Measurements from ENCODE around the gene HCCS.

The HCCS gene

DNA sequence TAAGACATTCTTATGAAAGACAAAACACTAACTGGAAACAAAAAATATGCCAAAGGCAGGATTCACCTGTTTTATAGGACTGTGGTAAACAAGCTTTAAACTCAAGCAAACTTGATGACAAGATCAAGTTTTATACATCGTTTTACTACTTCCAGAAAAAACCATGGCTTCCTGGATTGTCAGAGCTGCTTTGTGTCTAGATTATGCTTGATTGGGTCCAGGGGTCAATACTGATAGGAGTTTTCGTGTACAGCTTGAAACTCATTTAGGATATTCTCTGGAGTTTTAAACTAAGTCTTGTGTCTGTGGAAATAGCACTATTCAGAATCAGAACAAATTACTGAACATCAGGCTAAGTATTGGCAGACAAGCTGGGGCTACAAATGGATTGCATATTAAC lies 13.0 kb downstream of the HCCS start:
- no peak for DNase-seq (ENCODE audit: low read depth, low spot score)
- Histone ChIP-seq H3K27me3 (ENCODE audit: insufficient read depth, insufficient read length) (no peaks in the 10 kb centered on the region), H3K4me3 (ENCODE audit: insufficient read length, low read depth) (no peak overlapping the region), H3K9me3 (ENCODE audit: insufficient read depth, low read length) (no peaks in the 10 kb centered on the region), H3K36me3 (ENCODE audit: insufficient read depth, insufficient read length, low read length) (peaks cover 38% of the 10 kb centered on the region), H3K4me1 (ENCODE audit: insufficient read depth, insufficient read length) (no peaks in the 10 kb centered on the region), H3K9ac (ENCODE audit: insufficient read length, low read depth) (no peak overlapping the region)
- TF ChIP-seq ZNF274 (IDR thresholded peaks at IDR 0.05; ENCODE audit: low read depth, low read length) (no peak), SUZ12 (IDR thresholded peaks at IDR 0.05; ENCODE audit: extremely low read depth, insufficient read depth, insufficient read length) (no peak), YY1 (IDR thresholded peaks at IDR 0.05; ENCODE audit: insufficient read depth, insufficient read length) (no peak)

- no peak for TF ChIP-seq ZNF274 (IDR thresholded peaks at IDR 0.05; ENCODE audit: low read depth, low read length)
- no peak for TF ChIP-seq YY1 (IDR thresholded peaks at IDR 0.05; ENCODE audit: insufficient read depth, insufficient read length)
- no peak for TF ChIP-seq SUZ12 (IDR thresholded peaks at IDR 0.05; ENCODE audit: extremely low read depth, insufficient read depth, insufficient read length)
- no peak for DNase-seq (ENCODE audit: low read depth, low spot score)
Measured at GRCh38 chrX:11125060-11125459, 13.9 kb downstream of the HCCS start.

DNA sequence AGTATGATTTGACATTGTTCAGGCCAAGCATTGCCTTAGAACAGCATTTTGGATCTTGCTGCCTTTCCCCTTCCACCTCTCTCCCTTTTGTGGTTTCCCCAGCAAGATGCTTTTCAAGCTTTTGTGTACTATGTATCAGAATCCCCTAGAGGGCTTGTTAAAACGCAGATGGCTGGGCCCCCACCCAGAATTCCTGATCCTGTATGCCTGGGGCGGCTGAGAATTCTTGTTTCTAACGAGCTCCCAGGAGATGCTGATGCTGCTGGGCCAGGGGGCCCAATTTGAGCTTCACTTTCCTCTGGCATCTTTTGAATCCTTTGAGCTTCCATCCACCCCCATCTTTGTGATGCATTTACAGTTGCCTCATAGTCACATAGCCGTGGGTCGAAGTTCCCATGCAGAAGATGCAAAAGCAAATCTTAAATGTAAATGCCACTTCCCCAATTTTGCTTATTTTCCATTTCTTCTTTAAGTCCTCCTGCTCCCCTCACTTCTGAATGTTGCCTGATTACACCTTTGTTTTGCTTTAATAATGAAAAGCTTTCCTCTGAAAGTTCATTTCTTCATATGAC lies 18.5 kb downstream of the HCCS start:
- no peak for TF ChIP-seq ZNF274 (IDR thresholded peaks at IDR 0.05; ENCODE audit: low read depth, low read length)
- no peak for TF ChIP-seq SUZ12 (IDR thresholded peaks at IDR 0.05; ENCODE audit: extremely low read depth, insufficient read depth, insufficient read length)
- no peak for TF ChIP-seq YY1 (IDR thresholded peaks at IDR 0.05; ENCODE audit: insufficient read depth, insufficient read length)
- no peak overlapping the region for H3K4me3 ChIP-seq (ENCODE audit: insufficient read length, low read depth)
- H3K27me3 ChIP-seq (ENCODE audit: insufficient read depth, insufficient read length) = no peaks in the 10 kb centered on the region

More at GRCh38 chrX:11125060-11125459, 13.9 kb downstream of the HCCS start:
- H3K36me3 ChIP-seq (ENCODE audit: insufficient read depth, insufficient read length, low read length) = peaks cover 28% of the 10 kb centered on the region
- H3K27me3 ChIP-seq (ENCODE audit: insufficient read depth, insufficient read length) = no peaks in the 10 kb centered on the region
- H3K9me3 ChIP-seq (ENCODE audit: insufficient read depth, low read length) = no peaks in the 10 kb centered on the region
- H3K9ac ChIP-seq (ENCODE audit: insufficient read length, low read depth) = no peak overlapping the region
- H3K4me3 ChIP-seq (ENCODE audit: insufficient read length, low read depth) = no peak overlapping the region
- no peaks in the 10 kb centered on the region for H3K4me1 ChIP-seq (ENCODE audit: insufficient read depth, insufficient read length)

DNA sequence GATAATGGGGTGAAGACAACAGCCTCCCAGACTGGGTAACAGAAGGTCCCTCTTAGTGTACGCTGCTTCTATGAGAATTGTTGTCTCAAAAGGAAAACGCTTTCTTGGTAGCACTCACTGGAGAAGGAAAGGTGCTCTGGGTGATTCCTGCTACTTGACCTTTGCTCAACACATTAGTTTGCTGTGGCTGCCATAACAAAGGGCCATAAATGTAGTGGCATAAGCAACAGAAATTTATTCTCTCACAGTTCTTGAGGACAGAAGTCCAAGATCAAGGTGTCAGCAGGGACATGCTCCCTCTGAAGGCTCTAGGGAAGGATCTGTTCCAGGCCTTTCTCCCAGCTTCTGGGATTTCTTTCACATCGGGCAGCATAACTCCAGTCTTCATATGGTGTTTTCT lies 19.0 kb downstream of the HCCS start:
- no peak overlapping the region for H3K4me3 ChIP-seq (ENCODE audit: insufficient read length, low read depth)
- no peaks in the 10 kb centered on the region for H3K36me3 ChIP-seq (ENCODE audit: insufficient read depth, insufficient read length, low read length)
- no peak for TF ChIP-seq ZNF274 (IDR thresholded peaks at IDR 0.05; ENCODE audit: low read depth, low read length)
- H3K27me3 ChIP-seq (ENCODE audit: insufficient read depth, insufficient read length) = no peaks in the 10 kb centered on the region
- no peaks in the 10 kb centered on the region for H3K9me3 ChIP-seq (ENCODE audit: insufficient read depth, low read length)
- H3K4me1 ChIP-seq (ENCODE audit: insufficient read depth, insufficient read length) = no peaks in the 10 kb centered on the region
- no peak overlapping the region for H3K9ac ChIP-seq (ENCODE audit: insufficient read length, low read depth)
- DNase-seq (ENCODE audit: low read depth, low spot score) = no peak

More for the DNA sequence above, 18.5 kb downstream of the HCCS start:
- H3K4me1 ChIP-seq (ENCODE audit: insufficient read depth, insufficient read length) = no peaks in the 10 kb centered on the region
- H3K9ac ChIP-seq (ENCODE audit: insufficient read length, low read depth) = no peak overlapping the region
- no peaks in the 10 kb centered on the region for H3K9me3 ChIP-seq (ENCODE audit: insufficient read depth, low read length)
- peak; percentile 36 for DNase-seq (ENCODE audit: low read depth, low spot score)
- no peaks in the 10 kb centered on the region for H3K36me3 ChIP-seq (ENCODE audit: insufficient read depth, insufficient read length, low read length)

DNA sequence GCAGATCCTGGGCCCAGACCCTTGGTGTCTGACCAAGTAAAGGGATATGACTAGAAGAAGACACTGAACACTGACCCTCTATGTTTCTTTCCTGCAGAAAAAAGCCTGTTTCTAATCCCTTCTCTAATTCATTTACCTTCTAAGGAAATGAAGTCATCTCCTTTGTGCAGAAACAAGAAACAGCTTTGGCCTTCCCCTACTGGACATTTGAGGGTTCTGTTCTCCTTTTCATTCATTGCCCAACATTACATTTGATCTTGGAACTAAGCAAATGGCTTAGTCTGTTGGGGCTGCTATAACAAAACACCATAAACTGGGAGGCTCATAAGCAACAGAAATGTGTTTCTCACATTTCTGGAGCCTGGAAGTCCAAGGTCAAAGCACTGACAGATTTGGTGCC lies 20.0 kb downstream of the HCCS start:
- Histone ChIP-seq H3K9me3 (ENCODE audit: insufficient read depth, low read length) (no peaks in the 10 kb centered on the region), H3K36me3 (ENCODE audit: insufficient read depth, insufficient read length, low read length) (no peaks in the 10 kb centered on the region), H3K4me3 (ENCODE audit: insufficient read length, low read depth) (no peak overlapping the region), H3K9ac (ENCODE audit: insufficient read length, low read depth) (no peak overlapping the region), H3K27me3 (ENCODE audit: insufficient read depth, insufficient read length) (no peaks in the 10 kb centered on the region), H3K4me1 (ENCODE audit: insufficient read depth, insufficient read length) (no peaks in the 10 kb centered on the region)
- DNase-seq (ENCODE audit: low read depth, low spot score) = no peak
- TF ChIP-seq ZNF274 (IDR thresholded peaks at IDR 0.05; ENCODE audit: low read depth, low read length) = no peak
- no peak for TF ChIP-seq SUZ12 (IDR thresholded peaks at IDR 0.05; ENCODE audit: extremely low read depth, insufficient read depth, insufficient read length)
- TF ChIP-seq YY1 (IDR thresholded peaks at IDR 0.05; ENCODE audit: insufficient read depth, insufficient read length) = no peak

DNA sequence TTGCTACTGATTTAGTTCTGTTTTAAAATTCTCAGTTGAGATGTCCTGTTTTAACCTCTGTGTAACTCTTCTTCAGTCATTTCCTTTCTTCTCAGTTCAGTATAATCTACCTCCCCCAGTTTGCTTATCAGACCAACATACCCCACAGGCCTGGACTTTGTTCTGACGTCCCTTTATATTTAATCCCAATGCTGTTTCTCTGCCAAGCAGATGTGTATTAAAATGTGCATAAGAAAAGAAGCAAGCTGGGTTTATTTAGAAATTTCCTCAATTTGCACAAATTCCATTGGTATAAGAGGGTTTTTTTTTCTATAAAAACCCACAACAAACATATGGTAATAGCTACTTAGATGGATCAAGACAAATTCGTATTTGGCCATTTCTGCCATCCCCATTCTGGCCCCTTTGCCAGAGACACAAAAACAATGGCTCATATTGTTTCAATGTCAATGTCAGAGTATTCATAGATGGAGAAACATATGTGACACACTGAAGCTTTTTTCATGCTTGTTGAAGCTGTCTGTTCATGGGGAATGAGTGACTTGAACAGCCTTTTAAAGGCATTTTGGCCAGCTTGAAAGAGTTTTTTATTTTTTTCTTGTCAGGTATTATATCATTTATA lies 24.5 kb downstream of the HCCS start:
- Histone ChIP-seq H3K27me3 (ENCODE audit: insufficient read depth, insufficient read length) (no peaks in the 10 kb centered on the region), H3K36me3 (ENCODE audit: insufficient read depth, insufficient read length, low read length) (no peaks in the 10 kb centered on the region), H3K9ac (ENCODE audit: insufficient read length, low read depth) (no peak overlapping the region), H3K4me3 (ENCODE audit: insufficient read length, low read depth) (no peak overlapping the region), H3K4me1 (ENCODE audit: insufficient read depth, insufficient read length) (peaks cover 2% of the 10 kb centered on the region), H3K9me3 (ENCODE audit: insufficient read depth, low read length) (no peaks in the 10 kb centered on the region)
- TF ChIP-seq ZNF274 (IDR thresholded peaks at IDR 0.05; ENCODE audit: low read depth, low read length) (no peak), YY1 (IDR thresholded peaks at IDR 0.05; ENCODE audit: insufficient read depth, insufficient read length) (no peak), SUZ12 (IDR thresholded peaks at IDR 0.05; ENCODE audit: extremely low read depth, insufficient read depth, insufficient read length) (no peak)
- no peak for DNase-seq (ENCODE audit: low read depth, low spot score)

- H3K4me1 ChIP-seq (ENCODE audit: insufficient read depth, insufficient read length) = peaks cover 2% of the 10 kb centered on the region
- DNase-seq (ENCODE audit: low read depth, low spot score) = no peak
- no peak overlapping the region for H3K9ac ChIP-seq (ENCODE audit: insufficient read length, low read depth)
- H3K27me3 ChIP-seq (ENCODE audit: insufficient read depth, insufficient read length) = no peaks in the 10 kb centered on the region
- no peaks in the 10 kb centered on the region for H3K9me3 ChIP-seq (ENCODE audit: insufficient read depth, low read length)
- no peak for TF ChIP-seq YY1 (IDR thresholded peaks at IDR 0.05; ENCODE audit: insufficient read depth, insufficient read length)
- no peak for TF ChIP-seq ZNF274 (IDR thresholded peaks at IDR 0.05; ENCODE audit: low read depth, low read length)
- no peak for TF ChIP-seq SUZ12 (IDR thresholded peaks at IDR 0.05; ENCODE audit: extremely low read depth, insufficient read depth, insufficient read length)
- no peak overlapping the region for H3K4me3 ChIP-seq (ENCODE audit: insufficient read length, low read depth)
- H3K36me3 ChIP-seq (ENCODE audit: insufficient read depth, insufficient read length, low read length) = no peaks in the 10 kb centered on the region
Measured at GRCh38 chrX:11137543-11138139, 26.5 kb downstream of the HCCS start.

Measured in NT2/D1 (cell line).